Osteoblast (primary cell): ENCODE measurements around the gene MNT. TPM values are rescaled to one million over a fixed set of nuclear protein-coding genes. Genes with fewer than 3 reads are reported as not detected.
A peak's percentile ranks its signal among the peaks of the same experiment; 100 is the strongest.

Source experiments
- DNase-seq: peaks from one replicate; pipeline ENCODE4 v3.0.0; 2011; ENCODE audit warnings: low spot score, mixed read lengths; ENCODE audit not compliant: insufficient read length; ENCODE audit errors: missing footprints
- H2AFZ ChIP-seq: 2 replicates; pipeline ENCODE4 v1.6.0; 2011; ENCODE audit warnings: mild to moderate bottlenecking, low read length
- H3K27ac ChIP-seq: 2 replicates; pipeline ENCODE4 v1.5.1; 2011; ENCODE audit warnings: mild to moderate bottlenecking, low read depth, low read length, moderate library complexity
- H3K27me3 ChIP-seq: 2 replicates; pipeline ENCODE4 v1.6.0; 2012; ENCODE audit warnings: mild to moderate bottlenecking, control low read depth, inconsistent platforms, low read length, moderate library complexity; ENCODE audit not compliant: insufficient read depth
- H3K36me3 ChIP-seq: 2 replicates; pipeline ENCODE4 v1.5.1; 2011; ENCODE audit warnings: mild to moderate bottlenecking, low read length, control low read depth, moderate library complexity; ENCODE audit not compliant: insufficient read depth
- H3K4me1 ChIP-seq: 2 replicates; pipeline ENCODE4 v1.5.1; 2011; ENCODE audit warnings: mild to moderate bottlenecking, low read length, control low read depth, moderate library complexity; ENCODE audit not compliant: insufficient read depth
- H3K4me2 ChIP-seq: 2 replicates; pipeline ENCODE4 v1.6.0; 2011; ENCODE audit warnings: mild to moderate bottlenecking, low read length; ENCODE audit not compliant: insufficient read depth
- H3K4me3 ChIP-seq: fragments of 200-600 bp; sonication (generic); 3 replicates; pipeline ENCODE4 v1.5.1; 2012; ENCODE audit warnings: mild to moderate bottlenecking, low read length, inconsistent platforms; ENCODE audit not compliant: insufficient read depth
- H3K79me2 ChIP-seq: 2 replicates; pipeline ENCODE4 v1.6.0; 2012; ENCODE audit warnings: mild to moderate bottlenecking, low read length, control low read depth, inconsistent platforms; ENCODE audit not compliant: insufficient read depth
- H3K9me3 ChIP-seq: 2 replicates; pipeline ENCODE4 v1.5.1; 2011; ENCODE audit warnings: low read depth, low read length, control low read depth
- H4K20me1 ChIP-seq: 2 replicates; pipeline ENCODE4 v1.6.0; 2012; ENCODE audit warnings: mild to moderate bottlenecking, low read length, control low read depth; ENCODE audit not compliant: insufficient read depth
- CTCF ChIP-seq: IDR thresholded peaks from 2 replicates; pipeline ENCODE4 v1.5.1; 2011; ENCODE audit warnings: mild to moderate bottlenecking, low read depth, low read length, moderate library complexity; ENCODE audit errors: extremely low read depth
- total RNA-seq: library from RNA; depleted of rRNA; stranded (reverse); fragments of >200 nt; gene quantifications from 2 replicates; pipeline ENCODE4 v1.2.3, GENCODE V29; 2012

MNT gene
- total RNA-seq, 1 donor: 12.3 TPM

DNA sequence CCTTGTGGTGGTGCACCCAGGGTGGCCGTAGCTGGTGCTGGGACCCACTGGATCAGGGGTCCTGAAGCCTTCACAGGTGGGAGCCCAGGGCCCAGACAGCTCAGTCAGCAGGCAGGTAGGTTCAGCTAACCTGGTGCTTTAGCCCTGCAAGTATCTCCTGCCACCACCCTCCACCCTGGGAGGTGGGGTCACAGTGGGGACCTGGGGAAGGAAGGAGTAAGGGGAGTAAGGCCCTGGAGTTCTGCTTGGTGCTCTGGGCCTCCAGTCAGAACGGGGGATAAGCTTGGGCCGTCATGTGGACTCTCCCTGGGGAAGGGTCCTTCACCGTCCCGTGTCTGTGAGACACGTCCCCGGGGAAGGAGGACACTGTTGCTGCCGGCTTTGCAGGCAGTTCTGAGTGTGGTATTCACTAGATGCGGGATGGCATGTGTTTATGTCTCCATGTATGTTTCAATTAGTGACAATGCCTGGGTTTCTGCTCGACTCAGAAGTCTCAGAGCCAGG is 42.9 kb downstream of the MNT start:
- Histone ChIP-seq H3K4me3 (no peak overlapping the region), H3K27me3 (no peaks in the 10 kb centered on the region), H4K20me1 (peaks cover 27% of the 10 kb centered on the region), H3K4me2 (no peak overlapping the region), H3K9me3 (no peaks in the 10 kb centered on the region), H2AFZ (no peak overlapping the region), H3K36me3 (no peaks in the 10 kb centered on the region), H3K79me2 (no peaks in the 10 kb centered on the region), H3K27ac (no peak overlapping the region), H3K4me1 (peaks cover 10% of the 10 kb centered on the region)
- TF ChIP-seq CTCF: no peak
- DNase-seq: peak; percentile 27

DNA sequence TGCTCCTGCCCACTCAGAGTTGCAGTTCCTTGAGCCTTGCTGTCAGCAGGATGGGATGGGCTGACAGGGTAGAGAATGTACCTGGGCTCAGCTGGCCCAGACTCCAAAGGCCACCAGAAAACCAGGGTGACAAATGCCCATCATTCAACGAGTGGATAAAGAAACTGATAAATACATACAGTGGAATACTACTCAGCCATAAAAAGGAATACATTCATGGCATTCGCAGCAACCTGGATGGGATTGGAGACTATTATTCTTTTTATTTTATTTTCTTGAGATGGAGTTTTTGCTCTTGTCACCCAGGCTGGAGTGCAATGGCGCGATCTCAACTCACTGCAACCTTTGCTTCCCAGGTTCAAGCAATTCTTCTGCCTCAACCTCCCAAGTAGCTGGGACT is 43.6 kb downstream of the MNT start:
- Histone ChIP-seq H2AFZ (no peak overlapping the region), H3K27ac (no peak overlapping the region), H3K4me1 (peaks cover 10% of the 10 kb centered on the region), H4K20me1 (peaks cover 30% of the 10 kb centered on the region), H3K27me3 (no peaks in the 10 kb centered on the region), H3K36me3 (no peaks in the 10 kb centered on the region), H3K4me2 (no peak overlapping the region), H3K9me3 (no peaks in the 10 kb centered on the region), H3K4me3 (no peak overlapping the region), H3K79me2 (no peaks in the 10 kb centered on the region)
- DNase-seq: no peak
- no peak for TF ChIP-seq CTCF

DNA sequence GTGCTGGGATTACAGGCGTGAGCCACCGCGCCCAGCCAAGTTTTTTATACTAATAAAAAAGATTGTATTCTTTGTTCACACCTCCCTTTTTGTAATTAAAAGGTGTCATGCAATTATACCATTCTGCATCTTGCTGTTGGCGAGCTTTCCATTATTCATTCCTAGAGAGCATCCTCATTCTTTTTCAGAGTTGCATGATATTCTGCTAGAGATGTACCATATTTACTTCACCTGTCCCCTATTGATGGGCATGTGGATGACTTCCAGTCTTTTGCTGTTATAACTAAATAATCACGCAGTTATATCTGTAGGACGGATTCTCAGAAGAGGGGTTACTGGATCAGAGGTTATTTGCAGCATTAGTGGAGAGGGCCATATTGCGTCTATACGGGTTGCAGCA is 46.5 kb downstream of the MNT start:
- Histone ChIP-seq H3K4me3 (no peak overlapping the region), H3K79me2 (no peaks in the 10 kb centered on the region), H4K20me1 (peaks cover 22% of the 10 kb centered on the region), H3K4me2 (no peak overlapping the region), H2AFZ (no peak overlapping the region), H3K27me3 (no peaks in the 10 kb centered on the region), H3K4me1 (peaks cover 5% of the 10 kb centered on the region), H3K27ac (no peak overlapping the region), H3K9me3 (no peaks in the 10 kb centered on the region), H3K36me3 (no peaks in the 10 kb centered on the region)
- DNase-seq: peak; percentile 3
- no peak for TF ChIP-seq CTCF

- H4K20me1 ChIP-seq: peaks cover 16% of the 10 kb centered on the region
- peaks cover 12% of the 10 kb centered on the region for H3K4me1 ChIP-seq
- H3K4me2 ChIP-seq: no peak overlapping the region
- no peaks in the 10 kb centered on the region for H3K79me2 ChIP-seq
- DNase-seq: no peak
- H3K27ac ChIP-seq: no peak overlapping the region
- no peak overlapping the region for H3K4me3 ChIP-seq
- H2AFZ ChIP-seq: no peak overlapping the region
- no peaks in the 10 kb centered on the region for H3K27me3 ChIP-seq
- no peaks in the 10 kb centered on the region for H3K36me3 ChIP-seq
- H3K9me3 ChIP-seq: no peaks in the 10 kb centered on the region
- TF ChIP-seq CTCF: no peak
Observed at GRCh38 chr17:2351269-2351668, 49.6 kb downstream of the MNT start.
